ENCODE data around the gene PPFIBP1. TPM values are rescaled to one million over a fixed set of nuclear protein-coding genes. Genes with fewer than 3 reads are reported as not detected.

PPFIBP1 gene
- polyA plus RNA-seq, 1 of the 3 experiments (the other 2 are of a cell fraction) = 55.0 TPM

- 95% methylated on average over 5 of the region's 5 CpGs for WGBS (ENCODE audit: low lambda C conversion rate)
- no peak for DNase-seq
- H3K4me2 ChIP-seq = no peak overlapping the region
- H3K36me3 ChIP-seq (replicated peaks in 1 of 2; ENCODE audit: control insufficient read depth in 1 of 2, insufficient read depth in 2 of 2, low read length in 1 of 2) = peaks cover 27 to 57% of the 10 kb centered on the region in 2 experiments
- no peak overlapping the region for H2AFZ ChIP-seq (ENCODE audit: low read depth)
- no peaks in the 10 kb centered on the region for H3K9me3 ChIP-seq
- ChIA-PET POLR2A (no interaction called here), CTCF (no interaction called here)
- H3K4me1 ChIP-seq (ENCODE audit: control insufficient read depth in 1 of 2, insufficient read depth in 2 of 2, low read depth in 1 of 2, low read length in 1 of 2) = 0 out of 4 replicates have a peak, but pooled peaks cover 0 to 9% of the 10 kb centered on the region in 2 experiments
- H4K20me1 ChIP-seq (ENCODE audit: insufficient read depth) = no peaks in the 10 kb centered on the region
- no peak for TF ChIP-seq TEAD4 (IDR thresholded peaks at IDR 0.05; ENCODE audit: borderline replicate concordance, insufficient read depth)
- no peak for TF ChIP-seq USF1 (IDR thresholded peaks at IDR 0.05; ENCODE audit: borderline replicate concordance, low read depth)
- TF ChIP-seq CHD2 (IDR thresholded peaks at IDR 0.05; ENCODE audit: low read length, partially characterized antibody) = no peak
- no peak for TF ChIP-seq EP300 (IDR thresholded peaks at IDR 0.05; ENCODE audit: borderline replicate concordance in 1 of 2, low read depth in 1 of 2, low read length in 1 of 2)
- no peak for TF ChIP-seq POLR2AphosphoS5 (IDR thresholded peaks at IDR 0.05; ENCODE audit: low read depth, low read length)
- no peak for TF ChIP-seq FOXJ3 (CRISPR knock-in tag; IDR thresholded peaks at IDR 0.05)
- TF ChIP-seq, protein P1, sequence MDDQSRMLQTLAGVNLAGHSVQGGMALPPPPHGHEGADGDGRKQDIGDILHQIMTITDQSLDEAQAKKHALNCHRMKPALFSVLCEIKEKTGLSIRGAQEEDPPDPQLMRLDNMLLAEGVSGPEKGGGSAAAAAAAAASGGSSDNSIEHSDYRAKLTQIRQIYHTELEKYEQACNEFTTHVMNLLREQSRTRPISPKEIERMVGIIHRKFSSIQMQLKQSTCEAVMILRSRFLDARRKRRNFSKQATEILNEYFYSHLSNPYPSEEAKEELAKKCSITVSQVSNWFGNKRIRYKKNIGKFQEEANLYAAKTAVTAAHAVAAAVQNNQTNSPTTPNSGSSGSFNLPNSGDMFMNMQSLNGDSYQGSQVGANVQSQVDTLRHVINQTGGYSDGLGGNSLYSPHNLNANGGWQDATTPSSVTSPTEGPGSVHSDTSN (IDR thresholded peaks at IDR 0.05) = no peak
- TF ChIP-seq CTCF (IDR thresholded peaks at IDR 0.05) = no peak
- no peak for TF ChIP-seq ELF1 (IDR thresholded peaks at IDR 0.05)
- no peak for TF ChIP-seq RFX5 (IDR thresholded peaks at IDR 0.05; ENCODE audit: low read length)
- no peak for TF ChIP-seq ZBTB33 (IDR thresholded peaks at IDR 0.05; ENCODE audit: borderline replicate concordance, low read depth)
- TF ChIP-seq TAF1 (IDR thresholded peaks at IDR 0.05; ENCODE audit: borderline replicate concordance, low read depth, low read length) = no peak
- TF ChIP-seq SIN3A (IDR thresholded peaks at IDR 0.05; ENCODE audit: borderline replicate concordance, low read depth, low read length) = no peak
- no peak for TF ChIP-seq MXI1 (IDR thresholded peaks at IDR 0.05; ENCODE audit: low read depth, low read length)
- no peak for TF ChIP-seq MEF2A (IDR thresholded peaks at IDR 0.05; ENCODE audit: borderline replicate concordance, low read depth)
- TF ChIP-seq, protein P2, sequence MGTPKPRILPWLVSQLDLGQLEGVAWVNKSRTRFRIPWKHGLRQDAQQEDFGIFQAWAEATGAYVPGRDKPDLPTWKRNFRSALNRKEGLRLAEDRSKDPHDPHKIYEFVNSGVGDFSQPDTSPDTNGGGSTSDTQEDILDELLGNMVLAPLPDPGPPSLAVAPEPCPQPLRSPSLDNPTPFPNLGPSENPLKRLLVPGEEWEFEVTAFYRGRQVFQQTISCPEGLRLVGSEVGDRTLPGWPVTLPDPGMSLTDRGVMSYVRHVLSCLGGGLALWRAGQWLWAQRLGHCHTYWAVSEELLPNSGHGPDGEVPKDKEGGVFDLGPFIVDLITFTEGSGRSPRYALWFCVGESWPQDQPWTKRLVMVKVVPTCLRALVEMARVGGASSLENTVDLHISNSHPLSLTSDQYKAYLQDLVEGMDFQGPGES (IDR thresholded peaks at IDR 0.05; ENCODE audit: low read depth, low read length) = no peak
- TF ChIP-seq NRF1 (IDR thresholded peaks at IDR 0.05; ENCODE audit: low read depth, low read length) = no peak
- no peak overlapping the region for H3K27ac ChIP-seq (ENCODE audit: low read depth in 2 of 2, low read length in 1 of 2)
- H3F3A ChIP-seq (replicated peaks; ENCODE audit: insufficient read depth) = no peaks in the 10 kb centered on the region
- no peaks in the 10 kb centered on the region for H3K27me3 ChIP-seq (ENCODE audit: insufficient read depth)
- H3K79me2 ChIP-seq (ENCODE audit: insufficient read depth) = peaks cover 5% of the 10 kb centered on the region; the same call in 1 of the 2 replicates
- H3K9me2 ChIP-seq = no peaks in the 10 kb centered on the region
- H3K9ac ChIP-seq = no peak overlapping the region
- H3K4me3 ChIP-seq (ENCODE audit: low read depth in 2 of 2, low read length in 1 of 2) = no peak overlapping the region
These were observed 219.6 kb downstream of the PPFIBP1 start for GRCh38 chr12:27743601-27744000.

Other genes starting within 250 kb of the PPFIBP1 start
- 6.4 and 7.2 TPM in 2 replicates for gene BMAL2, start 191.4 kb upstream of the PPFIBP1 start, polyA plus RNA-seq (2012; rRNA removed)
- 0.21 and 0.26 TPM in 2 replicates for gene SMCO2, start 77.5 kb upstream of the PPFIBP1 start, polyA plus RNA-seq (2012; rRNA removed)
- gene REP15, start 172.2 kb downstream of the PPFIBP1 start, polyA plus RNA-seq (2012; rRNA removed) = 0.84 and 1.3 TPM in 2 replicates
- gene MRPS35, start 186.6 kb downstream of the PPFIBP1 start, polyA plus RNA-seq (2012; rRNA removed) = 32.4 and 35.9 TPM in 2 replicates

Measured in SK-N-SH (cell line).